DMS 273 (cell line): ENCODE measurements around the gene ARSJ.

Source experiments
- DNase-seq: peaks from one replicate; lab custom pipeline; 2025; ENCODE audit not compliant: unreplicated experiment; lab: John Stamatoyannopoulos, UW

Gene ARSJ

DNA sequence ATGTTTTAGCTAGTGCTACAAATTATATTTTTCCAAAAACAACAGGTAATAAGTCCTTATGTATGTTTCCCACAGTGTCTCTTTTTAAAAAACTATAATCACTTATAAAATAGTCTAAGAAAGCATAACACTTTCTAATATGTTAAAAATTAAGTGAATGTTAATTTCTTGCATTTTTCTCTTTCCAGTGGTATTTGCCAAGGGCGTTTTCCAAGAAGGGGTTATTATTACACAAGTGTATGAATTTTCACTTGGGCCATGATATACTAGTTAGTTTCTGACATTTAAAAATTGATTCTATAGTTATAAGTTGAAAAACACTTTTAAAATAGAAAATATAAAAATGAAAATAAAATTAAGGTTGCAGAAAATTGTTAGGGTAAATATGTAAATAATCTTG is 74.6 kb downstream of the ARSJ start:
- no peak for DNase-seq

DNA sequence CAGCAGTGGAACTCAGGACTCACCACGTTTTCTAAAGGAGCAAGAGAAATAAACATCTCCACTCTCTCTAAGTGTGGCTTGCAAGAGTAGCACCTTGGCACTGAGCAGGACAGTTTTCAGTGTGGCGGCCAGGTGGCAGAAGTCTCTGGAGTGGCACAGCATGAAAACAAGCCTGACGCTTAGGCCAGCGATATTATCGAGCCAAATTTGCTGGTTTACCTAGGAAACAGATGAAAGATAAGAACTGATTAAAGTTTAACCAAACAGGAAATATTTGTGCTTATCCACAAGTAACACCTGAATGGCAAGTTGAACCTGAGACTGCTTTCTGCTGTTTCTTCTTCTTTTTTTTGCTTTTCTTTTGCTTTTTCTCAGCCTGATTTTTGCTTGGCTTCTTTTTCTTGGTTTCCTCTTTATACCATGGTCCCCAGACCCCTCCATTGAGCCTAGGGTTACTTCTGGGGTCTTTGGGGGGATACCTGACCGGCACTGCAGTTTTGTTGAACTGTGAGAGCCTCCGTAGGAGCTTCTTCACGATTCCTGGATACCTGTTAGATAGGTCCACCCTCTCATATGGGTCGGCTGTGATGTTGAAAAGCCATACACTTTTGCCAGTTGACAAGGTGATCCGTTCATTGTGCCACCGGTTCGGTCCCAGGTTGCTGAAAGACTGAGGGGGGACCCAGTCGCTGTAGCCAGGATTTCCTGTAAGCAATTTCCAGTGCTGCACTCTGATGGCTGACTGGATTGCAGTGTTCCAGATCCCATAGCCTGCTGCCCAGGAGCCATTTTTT is 77.3 kb downstream of the ARSJ start:
- DNase-seq = no peak

DNA sequence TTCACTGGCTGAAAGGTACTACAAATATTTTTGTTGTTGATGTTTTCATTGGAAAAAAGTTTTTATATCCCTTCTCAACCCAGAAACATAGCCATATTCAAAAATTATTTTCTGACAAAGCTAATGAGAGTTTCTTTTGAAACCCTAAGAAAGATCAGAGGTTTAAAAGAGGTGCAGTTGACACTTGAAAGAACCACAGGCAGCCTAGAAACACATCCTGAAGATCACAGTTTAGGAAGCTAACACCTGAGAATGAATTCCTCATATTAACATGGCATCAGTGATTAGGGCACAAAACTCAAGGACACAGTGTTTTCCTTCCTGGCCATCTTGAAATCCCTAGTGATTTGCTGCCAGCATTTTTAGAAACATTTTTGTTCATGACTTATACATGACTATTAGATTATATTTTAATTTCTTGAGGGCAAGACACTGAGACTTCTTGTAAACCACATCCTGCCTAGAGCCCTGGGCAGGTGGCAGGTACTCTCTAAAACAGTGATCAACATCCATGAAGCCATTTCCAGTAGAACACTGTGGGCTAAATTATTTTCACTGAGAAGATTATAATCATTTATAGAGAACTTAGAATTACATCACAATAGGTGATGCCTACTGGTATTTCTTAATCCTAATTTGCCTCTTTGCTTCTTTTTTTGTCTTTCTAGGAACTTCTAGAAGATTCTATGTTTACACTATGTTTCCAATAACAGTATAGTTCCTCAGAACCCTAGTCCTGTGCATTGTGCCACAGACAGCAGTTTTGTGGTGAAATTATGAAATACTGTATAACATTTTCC is 80.0 kb downstream of the ARSJ start:
- DNase-seq = no peak

DNA sequence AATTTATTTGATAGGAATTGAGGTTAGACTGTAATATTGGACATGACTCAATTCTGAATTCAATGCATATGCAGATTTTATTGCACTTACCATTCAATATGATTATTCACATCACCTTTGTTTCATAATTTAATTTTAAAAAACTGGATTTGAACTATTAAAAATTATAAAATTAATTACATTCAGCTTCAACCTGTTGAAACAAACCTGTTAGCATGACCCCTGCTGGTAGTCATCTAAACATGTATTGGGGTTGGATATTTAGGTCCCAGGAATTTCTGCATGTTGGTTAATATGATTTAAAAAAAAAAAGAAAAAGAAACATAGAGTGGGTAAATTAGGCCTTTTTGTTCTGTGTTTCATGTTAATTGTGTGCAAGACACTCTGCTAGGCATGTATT is 85.9 kb downstream of the ARSJ start:
- peak; percentile 30 for DNase-seq

DNA sequence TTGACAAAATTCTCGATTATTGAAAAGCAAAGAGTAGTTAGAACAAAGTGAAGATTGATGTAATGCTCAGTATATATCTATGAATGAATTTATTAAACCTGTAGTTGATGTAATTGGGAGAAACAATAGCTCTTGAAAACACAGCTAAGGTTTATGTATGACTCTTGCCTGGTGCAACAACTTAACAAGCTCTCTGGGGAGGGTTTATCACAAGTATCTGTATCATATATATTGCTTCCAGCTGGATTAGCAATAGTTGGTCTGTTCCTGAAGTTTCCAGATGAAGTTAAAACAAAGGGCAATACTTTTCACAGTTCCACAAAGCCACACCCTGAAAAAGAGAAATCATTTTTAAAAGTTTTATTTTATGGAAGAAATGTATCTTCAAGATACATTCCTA is 91.4 kb downstream of the ARSJ start:
- DNase-seq = no peak

DNA sequence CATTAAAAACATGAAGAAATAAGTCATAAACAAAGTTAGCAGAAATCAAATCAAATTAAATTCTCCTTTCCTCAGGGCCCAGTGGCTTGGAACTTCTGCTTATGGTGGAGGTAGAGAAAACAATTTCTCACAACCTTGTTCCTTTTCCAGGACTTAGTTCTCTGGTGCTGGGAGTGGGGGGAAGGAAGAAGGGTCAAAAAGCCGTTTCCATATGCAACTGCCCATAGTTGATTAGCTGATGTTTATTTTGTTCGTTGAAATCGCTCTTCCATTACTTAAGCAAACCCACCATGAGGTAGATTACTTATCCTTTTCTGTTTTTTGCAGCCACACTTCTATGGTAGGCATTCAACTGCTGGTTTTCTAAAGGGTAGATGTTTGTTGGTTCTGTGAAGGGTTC is 94.2 kb downstream of the ARSJ start:
- no peak for DNase-seq

DNA sequence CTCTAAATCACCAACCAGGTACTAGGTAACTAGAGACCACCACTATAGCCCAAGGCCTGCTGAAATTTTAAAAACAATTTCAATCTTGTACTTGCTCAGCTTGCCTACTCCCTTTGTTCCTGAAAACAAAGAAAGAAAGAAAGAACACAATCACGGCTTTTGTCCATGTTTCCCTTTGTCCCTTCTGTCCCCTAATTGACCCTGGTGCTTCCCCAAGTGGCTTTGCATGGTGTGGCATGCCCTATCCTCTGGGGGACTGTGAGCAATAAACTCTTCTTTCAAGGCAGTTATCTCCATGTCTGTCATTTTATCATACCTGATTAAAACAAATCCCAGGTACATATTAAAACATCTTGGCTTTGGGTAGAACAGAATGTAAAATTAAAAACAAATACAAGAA is 94.8 kb downstream of the ARSJ start:
- no peak for DNase-seq

DNA sequence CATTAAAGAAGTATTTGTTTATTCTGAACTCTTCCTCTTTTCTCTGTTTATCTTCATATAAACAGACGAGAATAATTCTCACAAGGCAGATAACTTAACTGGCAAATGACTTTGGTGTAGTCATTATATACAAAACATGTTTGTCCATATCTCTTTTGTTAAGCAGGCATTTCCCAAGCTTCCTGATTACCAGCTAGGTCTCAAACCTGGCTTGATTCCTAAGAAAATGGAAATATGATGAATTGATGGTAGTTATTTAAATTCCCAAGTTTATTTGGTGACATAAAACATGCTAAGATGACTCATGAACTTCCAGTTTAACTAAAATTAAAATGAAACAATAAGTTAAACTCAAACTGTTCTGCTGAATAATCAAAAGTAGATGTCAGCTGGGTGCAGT is 96.8 kb downstream of the ARSJ start:
- no peak for DNase-seq

DNA sequence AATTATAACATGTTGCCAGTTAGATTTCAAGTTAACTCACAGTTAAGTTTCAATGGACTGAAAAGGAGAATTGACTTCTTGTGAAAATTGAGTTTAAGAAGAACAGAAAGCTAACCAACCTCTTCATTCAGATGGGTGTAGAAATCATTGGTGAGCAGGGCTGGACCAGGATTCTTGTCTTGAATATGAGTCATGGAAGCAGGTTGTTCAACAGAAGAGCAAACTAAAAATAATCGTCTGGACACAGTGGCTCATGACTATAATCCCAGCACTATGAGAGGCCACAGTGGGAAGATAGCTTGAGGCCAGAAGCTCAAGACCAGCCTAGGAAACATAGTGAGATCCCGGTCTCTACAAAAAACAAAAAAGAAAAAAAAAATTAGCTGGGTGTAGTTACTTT is 98.2 kb downstream of the ARSJ start:
- no peak for DNase-seq

DNA sequence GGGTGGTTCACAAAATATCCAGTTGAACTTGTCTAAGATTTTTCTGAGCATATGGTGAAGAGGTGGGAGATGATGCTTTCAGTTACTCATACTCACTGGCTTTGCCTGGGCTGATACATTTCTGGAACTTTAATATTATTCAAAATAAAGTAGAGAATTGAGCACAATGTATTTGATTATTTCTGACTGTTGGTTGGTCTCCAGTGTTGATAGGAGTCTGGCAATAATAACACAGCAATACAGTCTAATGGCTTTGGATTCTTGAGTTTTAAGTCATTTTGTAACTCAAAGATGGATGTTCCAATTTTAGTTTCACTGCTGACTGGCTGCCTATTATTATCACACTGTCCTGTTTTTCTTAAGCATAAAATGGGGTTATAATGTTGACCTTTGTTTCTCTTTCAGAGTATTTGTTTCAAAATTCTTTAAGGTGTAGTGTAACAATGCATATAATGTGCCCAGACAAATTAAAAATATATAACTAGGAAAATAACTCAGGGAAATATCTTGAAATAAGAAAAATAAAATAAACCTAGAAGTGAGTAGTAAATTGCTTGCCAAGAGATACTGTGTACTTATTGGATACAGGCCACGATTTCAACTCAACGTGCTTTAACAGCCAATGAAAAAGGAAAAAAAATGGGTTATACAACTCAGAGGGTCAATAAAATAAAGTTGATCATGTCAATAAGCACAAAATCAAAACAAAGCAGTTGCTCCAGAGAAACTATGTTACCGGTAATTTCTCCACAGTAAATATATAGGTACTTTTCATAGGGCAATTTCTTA is 99.0 kb downstream of the ARSJ start:
- no peak for DNase-seq

DNA sequence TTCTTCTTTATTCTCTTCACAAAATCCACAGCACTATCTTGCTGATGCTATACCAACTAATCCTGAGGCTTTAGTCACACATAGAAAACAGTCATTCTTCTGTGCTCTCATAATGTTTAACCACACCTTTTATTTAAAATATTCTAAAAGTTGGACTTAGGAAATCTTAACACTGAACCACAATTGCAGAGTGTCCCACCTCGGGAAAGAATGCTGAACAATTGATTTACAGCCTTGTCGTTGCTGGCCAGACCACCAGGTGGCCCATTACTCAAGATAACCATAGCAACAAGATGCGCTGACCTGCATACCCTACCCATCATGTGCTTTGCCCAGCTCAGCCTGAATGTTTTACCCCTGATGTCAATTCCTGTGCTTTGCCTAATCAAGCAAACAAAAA is 100.8 kb downstream of the ARSJ start:
- peak; percentile 41 for DNase-seq

DNA sequence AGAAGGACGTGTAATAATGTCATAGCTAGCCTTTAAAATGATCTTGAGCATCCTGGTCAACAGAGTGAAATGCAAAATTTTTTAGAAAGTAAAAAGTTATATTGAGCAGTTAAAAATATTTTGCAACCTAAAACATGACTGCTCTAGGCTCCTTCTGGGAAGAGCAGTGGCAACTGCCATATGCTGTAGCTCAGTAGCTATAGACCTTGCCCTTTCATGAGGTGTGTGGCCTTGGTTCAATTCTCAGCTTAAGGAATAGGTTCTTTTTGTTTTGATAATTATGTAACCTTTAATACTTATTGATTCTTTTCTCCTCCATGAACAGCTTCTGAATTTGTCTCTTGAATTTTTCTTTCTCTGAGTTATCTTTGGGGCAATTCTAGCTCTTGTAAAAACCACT is 105.0 kb downstream of the ARSJ start:
- DNase-seq = no peak

DNA sequence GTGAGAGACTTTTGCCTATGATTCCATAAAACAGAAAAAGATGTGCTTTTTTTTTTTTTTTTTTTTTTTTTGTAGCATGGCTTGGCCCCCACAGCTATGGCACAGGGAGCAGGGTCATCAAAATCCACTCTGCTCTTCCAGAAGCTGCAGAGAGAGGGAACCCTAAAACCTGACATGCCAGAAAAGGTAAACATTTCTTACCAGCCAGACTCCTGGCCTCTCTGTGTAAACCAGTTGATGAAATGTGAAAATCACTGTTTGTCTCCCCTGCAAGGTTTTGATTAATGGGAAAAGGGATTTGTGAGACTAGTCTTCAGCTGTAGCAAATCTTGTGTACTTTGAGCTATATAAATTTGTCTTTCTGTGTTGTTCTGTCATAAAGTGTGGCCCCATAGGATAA is 105.9 kb downstream of the ARSJ start:
- DNase-seq = no peak

DNA sequence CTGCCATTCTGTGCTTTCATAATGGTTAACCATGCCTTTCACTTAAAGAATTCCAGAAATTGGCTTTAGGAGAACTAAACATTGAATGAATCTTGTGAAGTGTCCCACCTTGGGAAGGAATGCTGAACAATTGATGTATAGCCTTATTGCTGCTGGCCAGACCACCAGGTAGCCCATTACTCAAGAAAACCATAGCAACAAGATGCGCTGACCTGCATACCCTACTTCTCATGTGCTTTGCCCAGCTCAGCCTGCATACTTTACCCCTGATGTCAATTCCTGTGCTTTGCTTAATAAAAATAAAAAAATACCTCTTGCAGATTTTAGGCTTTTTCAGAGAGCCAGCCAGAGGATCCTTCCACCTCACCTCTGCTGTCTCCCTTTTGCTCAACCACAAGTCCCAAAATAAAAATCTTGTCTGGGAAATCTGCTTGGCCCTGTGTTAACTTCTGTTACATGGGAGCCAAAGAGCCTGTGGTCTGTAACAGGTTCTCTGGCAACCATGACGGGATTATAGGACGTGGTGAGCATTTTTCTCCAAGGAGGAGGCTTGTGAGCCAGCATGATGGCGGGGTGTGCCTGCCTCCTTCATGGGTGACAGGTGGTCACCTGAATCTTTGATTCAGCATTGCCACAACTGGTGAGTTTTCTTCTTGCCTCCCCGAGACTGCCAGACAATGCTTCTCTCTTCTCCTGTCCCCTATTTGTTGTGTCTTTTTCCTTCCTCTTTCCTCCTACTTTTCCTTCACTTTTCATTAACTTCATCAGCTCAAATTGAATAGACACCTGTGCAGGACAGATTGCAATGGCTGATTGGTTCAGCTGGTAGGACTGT is 106.8 kb downstream of the ARSJ start:
- DNase-seq = no peak

DNA sequence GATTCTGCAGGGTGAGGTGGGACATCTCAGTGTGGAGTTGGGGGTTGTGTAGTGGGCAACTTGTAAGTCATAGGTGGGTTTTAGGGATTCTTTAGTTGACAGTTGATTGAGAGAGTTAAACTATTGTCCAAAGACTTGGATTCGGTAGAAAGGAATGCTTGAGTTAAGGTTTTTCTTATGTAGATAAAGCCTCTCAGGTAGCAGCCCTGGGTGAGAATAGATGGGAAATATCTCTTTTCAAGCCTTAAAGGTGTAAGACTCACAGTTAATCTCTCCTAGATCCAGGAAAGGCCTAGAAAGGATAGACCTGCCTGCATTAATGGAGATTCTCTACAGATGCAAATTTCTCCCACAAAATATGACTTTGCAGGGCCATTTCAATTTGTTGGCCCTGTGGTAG is 108.4 kb downstream of the ARSJ start:
- no peak for DNase-seq

DNA sequence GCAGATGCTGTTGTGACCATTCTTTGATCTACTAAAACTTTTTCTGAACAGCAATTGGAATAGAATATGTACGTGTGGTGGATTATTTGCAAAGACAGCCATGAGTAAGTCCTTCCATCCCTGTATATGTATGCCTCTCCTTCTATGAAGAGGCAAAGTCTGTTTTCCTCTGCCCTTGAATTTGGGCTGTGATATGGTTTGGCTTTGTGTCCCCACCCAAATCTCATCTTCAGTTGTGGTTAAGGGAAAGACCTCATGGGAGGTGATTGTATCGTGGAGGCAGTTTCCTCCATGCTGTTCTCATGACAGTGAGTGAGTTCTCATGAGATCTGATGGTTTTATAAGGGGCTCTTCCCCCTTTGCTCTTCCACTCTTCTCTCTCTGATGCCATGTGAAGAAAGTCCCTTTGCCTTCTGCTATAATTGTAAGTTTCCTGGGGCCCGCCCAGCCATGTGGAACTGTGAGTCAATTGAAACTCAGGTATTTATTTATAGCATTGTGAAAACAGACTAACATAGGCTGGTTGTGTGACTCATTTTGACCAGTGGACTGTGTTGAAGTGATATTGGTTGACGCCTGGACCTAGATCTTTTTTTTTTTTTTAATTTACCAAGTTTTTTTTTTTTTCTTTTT is 109.6 kb downstream of the ARSJ start:
- DNase-seq = no peak

DNA sequence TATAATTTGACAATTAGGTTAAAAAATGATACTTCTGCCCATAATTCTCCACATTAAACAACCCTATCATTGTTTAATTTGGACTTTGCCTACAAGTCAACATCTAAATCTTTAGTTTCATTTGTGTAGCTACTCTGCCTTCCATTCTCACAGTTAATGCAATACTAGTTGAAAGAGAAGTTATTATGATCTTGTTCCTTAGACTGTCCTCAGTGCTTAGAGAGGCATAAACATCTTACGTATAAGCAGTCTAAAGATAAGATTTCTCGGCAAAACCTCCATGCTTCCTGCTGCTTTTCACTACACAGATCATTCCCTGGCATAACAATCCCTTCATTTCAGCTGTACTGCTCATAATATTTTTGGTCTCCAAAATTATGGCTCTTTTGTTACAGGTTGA is 112.8 kb downstream of the ARSJ start:
- no peak for DNase-seq

DNA sequence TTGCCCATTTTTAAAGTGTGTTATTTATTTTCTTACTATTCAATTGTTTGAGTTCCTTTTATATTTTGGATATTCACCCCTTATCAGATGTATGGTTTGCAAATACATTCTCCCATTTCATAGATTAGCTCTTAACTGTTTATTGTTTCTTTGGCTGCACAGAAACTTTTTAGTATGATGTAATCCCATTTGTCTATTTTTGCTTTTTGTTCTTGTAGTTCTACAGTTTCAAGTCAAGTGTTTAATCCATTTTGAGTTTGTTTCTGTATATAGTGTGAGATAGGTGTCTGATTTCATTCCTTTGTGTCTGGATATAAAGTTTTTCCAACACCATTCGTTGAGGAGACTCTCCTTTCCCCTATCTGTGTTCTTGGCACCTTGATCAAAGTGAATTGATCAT is 120.5 kb downstream of the ARSJ start:
- DNase-seq = no peak

DNA sequence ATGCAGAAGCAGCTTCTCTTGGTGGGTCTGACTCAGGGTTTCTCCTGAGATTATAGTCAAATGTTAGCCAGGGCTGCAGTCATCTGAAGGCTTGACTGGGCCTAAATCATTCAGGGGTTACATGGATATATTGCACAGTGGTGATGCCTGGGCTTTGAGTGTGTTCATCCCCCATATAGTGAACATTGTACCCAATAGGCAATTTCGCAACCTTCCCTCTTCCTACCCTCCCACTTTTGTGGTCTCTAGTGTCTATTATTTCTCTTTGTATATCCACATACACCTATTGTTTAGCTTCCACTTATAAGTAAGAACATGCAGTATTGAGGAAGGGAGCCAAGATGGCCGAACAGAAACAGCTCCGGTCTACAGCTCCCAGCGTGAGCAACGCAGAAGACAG is 127.6 kb downstream of the ARSJ start:
- no peak for DNase-seq
